Heart right ventricle (tissue), 16 donors: ENCODE measurements around the gene NPEPL1. TPM values are rescaled to one million over a fixed set of nuclear protein-coding genes. Genes with fewer than 3 reads are reported as not detected.
A peak's percentile ranks its signal among the peaks of the same experiment; 100 is the strongest.

ENCODE experiments used
- ATAC-seq, 8 donors: fragments of 200-7000 bp; cut with Tn5 transposase; one replicate each; pipeline ENCODE4 v1.9.1; 2020; ENCODE audit warnings: mild to moderate bottlenecking in 8 of 8, moderate library complexity in 8 of 8, moderate number of reproducible peaks in 1 of 8
- DNase-seq, 2 donors: peaks; one replicate each; pipeline ENCODE4 v3.0.0-alpha.2; 2020
- H3K27ac ChIP-seq, 10 donors: fragments of 200-600 bp; sonication (generic) in 2 of 10; one replicate each; pipeline versions ENCODE4 v1.5.0 to v1.8.0; 2020 to 2022; ENCODE audit warnings: mild to moderate bottlenecking in 3 of 10
- H3K27me3 ChIP-seq, 7 donors: fragments of 200-600 bp; one replicate each; pipeline ENCODE4 v1.8.0; 2021 to 2022; ENCODE audit warnings: mild to moderate bottlenecking in 2 of 7
- H3K36me3 ChIP-seq, 9 donors: fragments of 200-600 bp; sonication (generic) in 1 of 9; one replicate each; pipeline versions ENCODE4 v1.5.0 to v1.8.0; 2020 to 2022; ENCODE audit warnings: mild to moderate bottlenecking in 2 of 9
- H3K4me1 ChIP-seq, 9 donors: fragments of 200-600 bp; sonication (generic) in 1 of 9; one replicate each; pipeline versions ENCODE4 v1.5.0 to v1.8.0; 2020 to 2022; ENCODE audit warnings: mild to moderate bottlenecking in 4 of 9
- H3K4me3 ChIP-seq, 10 donors: fragments of 200-600 bp; sonication (generic) in 2 of 10; one replicate each; pipeline versions ENCODE4 v1.5.0 to v1.8.0; 2020 to 2022; ENCODE audit warnings: mild to moderate bottlenecking in 7 of 10, moderate library complexity in 2 of 10
- H3K9me3 ChIP-seq, 11 donors: fragments of 200-600 bp in 10 of 11; sonication (generic) in 2 of 11; one replicate each; pipeline versions ENCODE4 v1.5.0 to v1.8.0; 2013 to 2022; ENCODE audit warnings: mild to moderate bottlenecking in 2 of 11, control low read depth in 1 of 11, moderate library complexity in 1 of 11
- CTCF ChIP-seq, 9 donors: fragments of 200-600 bp; sonication (generic) in 2 of 9; IDR thresholded peaks; one replicate each; pipeline versions ENCODE4 v1.5.0 to v1.8.0; 2021 to 2022; ENCODE audit warnings: antibody characterized with exemption in 9 of 9, mild to moderate bottlenecking in 5 of 9, moderate library complexity in 1 of 9
- WGBS, 2 donors: extraction: QIAGEN DNeasy Blood & Tissue Kit; methylation state at CpG; one replicate each; pipeline ENCODE4 v1.1.7; 2013; ENCODE audit warnings: inconsistent platforms in 1 of 2; 5-methylcytosine and 5-hydroxymethylcytosine counted together
- intact Hi-C, 10 donors: fragments of 100-400 bp; cut with DNase I; formaldehyde crosslinking; loops; one replicate each; pipeline versions ENCODE4 v1.11.1 to v1.14.2; 2022
- polyA plus RNA-seq, 2 donors: library from polyadenylated mRNA; stranded (reverse); fragments of 200-250 nt; gene quantifications; one replicate each; pipeline ENCODE4 v1.2.3, GENCODE V29; 2013
- total RNA-seq, 10 donors: library from RNA; stranded (reverse); fragmentation: NEBNext Ultra II Directional in 3 of 10; extraction: Animal tissue kit (Norgen Biotek cat#: 25700) in 3 of 10; gene quantifications; one replicate each; pipeline versions ENCODE4 v1.2.1 to v1.2.4, GENCODE V29; 2021 to 2023
- donor health status: Arrhythmogenic right ventricular cardiomyopathy.
- donor health status: ischemic (EF 13 %, LVEDD 7.1; RV severe dilation, severe dysfunction).
- donor health status: healthy with polysubstance abuse.
- donor health status: DM: no; HTN: yes; CAD: no.
- donor health status: DM: no; HTN: no; CAD: no.
- donor health status: ischemic (EF 25% LVEDD 6.9; RV normal size, moderate dysfunction).
- donor health status: ischemic (EF 25% LVEDD 5.7; RV mildly dilated, moderate dysfunction).
- donor health status: healthy.
- donor health status: DM: yes; HTN: yes; CAD: no.
- donor health status: Ischemic cardiomyopathy.
- donor health status: ischemic (EF 35%, LVEDD 5.7; RV mildly dilated, moderate dysfunction).
- donor health status: nonischemic (EF 11% LVEDD 7.7; RV severe dilation, severe dysfunction).
- donor health status: DM: yes; HTN: yes; CAD: no.
- donor health status: PGD.
- donor health status: ischemic (EF 29% LVEDD 5.4; RV normal size, mild dysfunction).
- donor health status: nonischemic (EF 23%, LVEDD 6.1; RV moderate dilation, normal function).

NPEPL1 gene
- total and polyA plus RNA-seq, 12 donors, result 16.7 to 46.7 (median 29.9) TPM

GRCh38 chr20:58760856-58761255 is 68.3 kb downstream of the NPEPL1 start:
- Histone ChIP-seq H3K4me3 (no peak overlapping the region), H3K27ac (no peak overlapping the region), H3K36me3 (no peaks in the 10 kb centered on the region), H3K9me3 (no peaks in the 10 kb centered on the region), H3K4me1 (no peaks in the 10 kb centered on the region), H3K27me3 (peaks cover 0 to 26% (median 11%) of the 10 kb centered on the region in 7 donors)
- 74 to 80% methylated on average over 3 of the region's 3 CpGs for WGBS, 2 donors
- intact Hi-C loops, result no loop called here
- DNase-seq (no peak), ATAC-seq (peak in 1 of 8 donors; percentile 7)
- no peak for TF ChIP-seq CTCF (IDR thresholded peaks at IDR 0.05)

- no peak for DNase-seq
- no peak for TF ChIP-seq CTCF (IDR thresholded peaks at IDR 0.05)
- Histone ChIP-seq H3K36me3 (no peaks in the 10 kb centered on the region), H3K4me1 (no peaks in the 10 kb centered on the region), H3K27me3 (peaks cover 0 to 36% (median 9%) of the 10 kb centered on the region in 7 donors), H3K4me3 (no peak overlapping the region), H3K27ac (no peak overlapping the region), H3K9me3 (no peaks in the 10 kb centered on the region)
- 79 to 83% methylated on average over 4 of the region's 4 CpGs for WGBS, 2 donors
- ATAC-seq, result no peak
- intact Hi-C loops, result no loop called here
Observed at GRCh38 chr20:58762120-58762519, 69.5 kb downstream of the NPEPL1 start.

- intact Hi-C loops, result no loop called here
- no peaks in the 10 kb centered on the region for H3K36me3 ChIP-seq
- no peak overlapping the region for H3K27ac ChIP-seq
- peaks cover 0 to 40% (median 17%) of the 10 kb centered on the region in 7 donors for H3K27me3 ChIP-seq
- no peak overlapping the region for H3K4me3 ChIP-seq
- DNase-seq (no peak), ATAC-seq (no peak)
- H3K4me1 ChIP-seq, result no peaks in the 10 kb centered on the region
- WGBS, 2 donors, result 83 to 89% methylated on average over 7 of the region's 7 CpGs
- no peaks in the 10 kb centered on the region for H3K9me3 ChIP-seq
- TF ChIP-seq CTCF (IDR thresholded peaks at IDR 0.05), result no peak
Observed at GRCh38 chr20:58763076-58763475, 70.5 kb downstream of the NPEPL1 start.

Other genes with a start within 250 kb of the NPEPL1 start
- 1 to 10 TPM in 6 of 10 donors, under 1 TPM in 3, not detected in 1; 0.08 to 1.8 (median 1.1) TPM for gene APCDD1L, start 177.4 kb upstream of the NPEPL1 start, total RNA-seq
- gene APCDD1L, start 177.4 kb upstream of the NPEPL1 start, polyA plus RNA-seq, result under 1 TPM in 1 of 2 donors, not detected in 1; 0.25 TPM
- gene STX16, start 41.5 kb upstream of the NPEPL1 start, total RNA-seq, result 10 to 100 TPM; 25.3 to 33.9 (median 27.0) TPM
- gene STX16, start 41.5 kb upstream of the NPEPL1 start, polyA plus RNA-seq, result 10 to 100 TPM; 17.1 to 57.6 TPM
- 1 to 10 TPM in 1 of 10 donors, under 1 TPM in 9; 0.15 to 1.5 (median 0.41) TPM for gene GNAS-AS1, start 158.1 kb downstream of the NPEPL1 start, total RNA-seq
- 1 to 10 TPM in 1 of 2 donors, under 1 TPM in 1; 0.06 to 1.1 TPM for gene GNAS-AS1, start 158.1 kb downstream of the NPEPL1 start, polyA plus RNA-seq
- 1,000 to 10,000 TPM; 1,348 to 2,208 (median 1,783) TPM for gene GNAS, start 159.9 kb downstream of the NPEPL1 start, total RNA-seq
- gene GNAS, start 159.9 kb downstream of the NPEPL1 start, polyA plus RNA-seq, result 1,000 to 10,000 TPM; 1,614 to 5,181 TPM